Mammary epithelial cell (primary cell): Measurements from ENCODE around the gene KIF13A.
"Not testable (repeated sequence)": the region's sequence is repeated elsewhere in the genome, so short reads cannot be mapped to it uniquely, and the experiment has no call there.

ENCODE experiments used
- CTCF ChIP-seq, 2 donors: IDR thresholded peaks in 1 of 2; conservative IDR thresholded peaks in 1 of 2; 2 replicates each; pipeline ENCODE4 v1.5.1; 2011 to 2012; ENCODE audit warnings: inconsistent platforms in 2 of 2, low read length in 2 of 2, mild to moderate bottlenecking in 2 of 2, control low read depth in 1 of 2, low read depth in 1 of 2; ENCODE audit not compliant: insufficient read depth in 1 of 2; ENCODE audit errors: extremely low read depth in 1 of 2
- EZH2 ChIP-seq: IDR thresholded peaks from 2 replicates; pipeline ENCODE4 v1.6.1; 2012; ENCODE audit warnings: low read length, inconsistent platforms, borderline replicate concordance

- TF ChIP-seq CTCF (conservative IDR thresholded peaks at IDR 0.05 in 1 of 2, IDR thresholded peaks at IDR 0.05 in 1 of 2; ENCODE audit: extremely low read depth in 1 of 2, insufficient read depth in 1 of 2, low read depth in 1 of 2, low read length in 2 of 2); EZH2: not testable (repeated sequence)
Measured at GRCh38 chr6:17735311-17735710, 252.1 kb downstream of the KIF13A start.
